ENCODE measurements around the gene VGF.

The VGF gene

DNA sequence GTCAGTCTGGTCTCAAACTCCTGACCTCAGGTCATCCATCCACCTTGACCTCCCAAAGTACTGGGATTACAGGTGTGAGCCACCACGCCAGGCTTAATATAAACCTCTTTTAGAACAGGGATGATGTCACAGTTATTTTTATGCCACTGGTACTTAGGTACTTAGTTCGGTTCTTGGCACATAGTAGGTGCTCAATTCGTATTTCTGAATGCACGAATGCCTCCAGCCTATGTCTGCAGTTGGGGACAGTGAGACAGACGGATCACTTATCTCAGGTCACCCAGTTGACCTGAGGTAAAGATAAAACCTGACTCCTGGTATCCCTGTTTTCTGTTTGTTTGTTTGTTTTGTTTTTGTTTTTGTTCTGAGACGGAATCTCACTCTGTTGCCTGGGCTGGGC is 20.8 kb upstream of the VGF start:
- Histone ChIP-seq H3K4me1 (ENCODE audit: control insufficient read depth in 1 of 2, insufficient read depth in 2 of 2, low read length in 2 of 2) (peaks cover 0 to 3% of the 10 kb centered on the region in 2 donors), H3K36me3 (ENCODE audit: control insufficient read depth in 1 of 2, insufficient read depth in 2 of 2, low read length in 2 of 2) (no peaks in the 10 kb centered on the region), H3K27me3 (ENCODE audit: control insufficient read depth in 1 of 2, insufficient read depth in 2 of 2, low read length in 2 of 2) (no peaks in the 10 kb centered on the region), H3K9me3 (ENCODE audit: control insufficient read depth in 1 of 2, low read length in 2 of 2) (no peaks in the 10 kb centered on the region), H3K27ac (ENCODE audit: low read depth, low read length) (no peak overlapping the region), H3K9ac (ENCODE audit: low read depth in 1 of 2, low read length in 2 of 2) (no peak overlapping the region), H3K4me3 (ENCODE audit: low read depth in 1 of 2, low read length in 2 of 2) (no peak overlapping the region)

DNA sequence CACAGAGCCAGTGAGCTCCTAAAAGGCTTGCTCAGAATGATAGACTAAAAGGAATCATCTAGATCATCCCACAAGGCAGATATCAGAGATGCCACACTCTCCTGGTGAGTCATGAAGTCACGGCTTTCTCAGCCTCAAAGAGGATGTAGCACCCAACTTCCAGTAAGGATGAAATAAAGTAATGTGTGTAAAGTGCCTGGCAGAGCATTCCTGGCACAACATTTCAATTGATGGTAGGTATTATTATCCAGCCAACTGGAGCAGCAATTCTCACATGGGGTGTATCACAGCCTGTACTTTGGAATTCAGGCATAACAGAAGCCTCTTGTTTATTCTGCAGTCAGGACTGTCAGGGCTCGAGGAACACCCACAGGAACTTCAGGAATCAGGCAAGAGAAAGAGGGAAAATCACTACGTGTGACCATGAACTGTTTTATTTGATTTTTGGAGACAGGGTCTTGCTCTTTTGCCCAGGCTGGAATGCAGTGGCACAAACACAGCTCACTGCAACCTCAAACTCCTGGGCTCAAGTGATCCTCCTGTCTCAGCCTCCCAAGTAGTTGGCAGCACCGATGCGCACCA is 20.0 kb upstream of the VGF start:
- Histone ChIP-seq H3K4me3 (ENCODE audit: low read depth in 1 of 2, low read length in 2 of 2) (no peak overlapping the region), H3K4me1 (ENCODE audit: control insufficient read depth in 1 of 2, insufficient read depth in 2 of 2, low read length in 2 of 2) (peaks cover under 1 to 3% of the 10 kb centered on the region in 2 donors), H3K9ac (ENCODE audit: low read depth in 1 of 2, low read length in 2 of 2) (no peak overlapping the region), H3K27ac (ENCODE audit: low read depth, low read length) (no peak overlapping the region), H3K9me3 (ENCODE audit: control insufficient read depth in 1 of 2, low read length in 2 of 2) (no peaks in the 10 kb centered on the region), H3K36me3 (ENCODE audit: control insufficient read depth in 1 of 2, insufficient read depth in 2 of 2, low read length in 2 of 2) (no peaks in the 10 kb centered on the region), H3K27me3 (ENCODE audit: control insufficient read depth in 1 of 2, insufficient read depth in 2 of 2, low read length in 2 of 2) (peaks cover 5 to 6% of the 10 kb centered on the region in 2 donors)

GRCh38 chr7:101180130-101180755 is 14.9 kb upstream of the VGF start, which contains the start of gene NAT16:
TSS of gene NAT16 (minus strand) at chr7:101180293. CDS start at chr7:101174807, 5,486 bp downstream.
- Histone ChIP-seq H3K4me1 (ENCODE audit: control insufficient read depth in 1 of 2, insufficient read depth in 2 of 2, low read length in 2 of 2) (peaks cover 3% of the 10 kb centered on the region in 2 donors), H3K4me3 (ENCODE audit: low read depth in 1 of 2, low read length in 2 of 2) (no peak within 1 kb of the TSS), H3K27me3 (ENCODE audit: control insufficient read depth in 1 of 2, insufficient read depth in 2 of 2, low read length in 2 of 2) (peaks cover 29 to 34% of the 10 kb centered on the region in 2 donors), H3K9ac (ENCODE audit: low read depth in 1 of 2, low read length in 2 of 2) (no peak within 1 kb of the TSS), H3K36me3 (ENCODE audit: control insufficient read depth in 1 of 2, insufficient read depth in 2 of 2, low read length in 2 of 2) (no peaks in the 10 kb centered on the region), H3K9me3 (ENCODE audit: control insufficient read depth in 1 of 2, low read length in 2 of 2) (no peaks in the 10 kb centered on the region), H3K27ac (ENCODE audit: low read depth, low read length) (no peak within 1 kb of the TSS)

DNA sequence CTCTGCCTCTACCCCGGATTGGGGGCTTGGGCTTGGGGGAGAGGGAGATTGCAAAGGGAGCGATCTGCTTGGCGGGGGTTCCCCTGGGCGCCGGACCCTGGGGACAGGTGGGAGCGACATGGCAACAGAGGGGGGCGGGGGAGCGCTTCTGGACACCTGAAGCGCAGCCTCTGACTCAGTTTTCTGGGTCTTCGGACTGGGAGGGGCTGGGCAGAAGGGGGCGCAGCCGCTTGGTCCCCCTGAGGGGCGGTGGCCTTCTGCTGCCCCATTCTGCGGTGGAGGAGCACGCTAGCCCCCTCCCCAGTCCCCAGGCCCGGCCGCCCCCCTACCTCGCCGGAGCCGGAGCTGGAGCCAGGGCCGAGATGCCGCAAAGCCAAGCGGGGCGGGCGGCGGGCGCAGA is 14.3 kb upstream of the VGF start:
- Histone ChIP-seq H3K4me3 (ENCODE audit: low read depth in 1 of 2, low read length in 2 of 2) (no peak overlapping the region), H3K27me3 (ENCODE audit: control insufficient read depth in 1 of 2, insufficient read depth in 2 of 2, low read length in 2 of 2) (peaks cover 29 to 34% of the 10 kb centered on the region in 2 donors), H3K27ac (ENCODE audit: low read depth, low read length) (no peak overlapping the region), H3K4me1 (ENCODE audit: control insufficient read depth in 1 of 2, insufficient read depth in 2 of 2, low read length in 2 of 2) (peaks cover 3% of the 10 kb centered on the region in 2 donors), H3K9ac (ENCODE audit: low read depth in 1 of 2, low read length in 2 of 2) (no peak overlapping the region), H3K9me3 (ENCODE audit: control insufficient read depth in 1 of 2, low read length in 2 of 2) (no peaks in the 10 kb centered on the region), H3K36me3 (ENCODE audit: control insufficient read depth in 1 of 2, insufficient read depth in 2 of 2, low read length in 2 of 2) (no peaks in the 10 kb centered on the region)

GRCh38 chr7:101179117-101179516 is 13.7 kb upstream of the VGF start:
- Histone ChIP-seq H3K27me3 (ENCODE audit: control insufficient read depth in 1 of 2, insufficient read depth in 2 of 2, low read length in 2 of 2) (peaks cover 34 to 39% of the 10 kb centered on the region in 2 donors), H3K4me1 (ENCODE audit: control insufficient read depth in 1 of 2, insufficient read depth in 2 of 2, low read length in 2 of 2) (peaks cover 3 to 7% of the 10 kb centered on the region in 2 donors), H3K9me3 (ENCODE audit: control insufficient read depth in 1 of 2, low read length in 2 of 2) (no peaks in the 10 kb centered on the region), H3K36me3 (ENCODE audit: control insufficient read depth in 1 of 2, insufficient read depth in 2 of 2, low read length in 2 of 2) (no peaks in the 10 kb centered on the region), H3K9ac (ENCODE audit: low read depth in 1 of 2, low read length in 2 of 2) (no peak overlapping the region), H3K27ac (ENCODE audit: low read depth, low read length) (no peak overlapping the region), H3K4me3 (ENCODE audit: low read depth in 1 of 2, low read length in 2 of 2) (no peak overlapping the region)

GRCh38 chr7:101177644-101178043 is 12.3 kb upstream of the VGF start:
- Histone ChIP-seq H3K4me3 (ENCODE audit: low read depth in 1 of 2, low read length in 2 of 2) (no peak overlapping the region), H3K9me3 (ENCODE audit: control insufficient read depth in 1 of 2, low read length in 2 of 2) (no peaks in the 10 kb centered on the region), H3K27me3 (ENCODE audit: control insufficient read depth in 1 of 2, insufficient read depth in 2 of 2, low read length in 2 of 2) (peaks cover 47 to 48% of the 10 kb centered on the region in 2 donors), H3K9ac (ENCODE audit: low read depth in 1 of 2, low read length in 2 of 2) (no peak overlapping the region), H3K4me1 (ENCODE audit: control insufficient read depth in 1 of 2, insufficient read depth in 2 of 2, low read length in 2 of 2) (peaks cover 8 to 22% of the 10 kb centered on the region in 2 donors), H3K36me3 (ENCODE audit: control insufficient read depth in 1 of 2, insufficient read depth in 2 of 2, low read length in 2 of 2) (no peaks in the 10 kb centered on the region), H3K27ac (ENCODE audit: low read depth, low read length) (no peak overlapping the region)

- Histone ChIP-seq H3K9ac (ENCODE audit: low read depth in 1 of 2, low read length in 2 of 2) (no peak overlapping the region), H3K27me3 (ENCODE audit: control insufficient read depth in 1 of 2, insufficient read depth in 2 of 2, low read length in 2 of 2) (peaks cover 64 to 66% of the 10 kb centered on the region in 2 donors), H3K27ac (ENCODE audit: low read depth, low read length) (no peak overlapping the region), H3K4me1 (ENCODE audit: control insufficient read depth in 1 of 2, insufficient read depth in 2 of 2, low read length in 2 of 2) (peaks cover 10 to 33% of the 10 kb centered on the region in 2 donors), H3K4me3 (ENCODE audit: low read depth in 1 of 2, low read length in 2 of 2) (no peak overlapping the region), H3K9me3 (ENCODE audit: control insufficient read depth in 1 of 2, low read length in 2 of 2) (no peaks in the 10 kb centered on the region), H3K36me3 (ENCODE audit: control insufficient read depth in 1 of 2, insufficient read depth in 2 of 2, low read length in 2 of 2) (no peaks in the 10 kb centered on the region)
Measured at GRCh38 chr7:101175664-101176063, 10.3 kb upstream of the VGF start.

GRCh38 chr7:101174322-101174854 is 9.0 kb upstream of the VGF start:
- Histone ChIP-seq H3K4me3 (ENCODE audit: low read depth in 1 of 2, low read length in 2 of 2) (no peak overlapping the region), H3K9me3 (ENCODE audit: control insufficient read depth in 1 of 2, low read length in 2 of 2) (no peaks in the 10 kb centered on the region), H3K36me3 (ENCODE audit: control insufficient read depth in 1 of 2, insufficient read depth in 2 of 2, low read length in 2 of 2) (no peaks in the 10 kb centered on the region), H3K27ac (ENCODE audit: low read depth, low read length) (no peak overlapping the region), H3K4me1 (ENCODE audit: control insufficient read depth in 1 of 2, insufficient read depth in 2 of 2, low read length in 2 of 2) (peaks cover 21 to 40% of the 10 kb centered on the region in 2 donors), H3K27me3 (ENCODE audit: control insufficient read depth in 1 of 2, insufficient read depth in 2 of 2, low read length in 2 of 2) (peaks cover 64 to 71% of the 10 kb centered on the region in 2 donors), H3K9ac (ENCODE audit: low read depth in 1 of 2, low read length in 2 of 2) (no peak overlapping the region)

- Histone ChIP-seq H3K9ac (ENCODE audit: low read depth in 1 of 2, low read length in 2 of 2) (no peak overlapping the region), H3K27me3 (ENCODE audit: control insufficient read depth in 1 of 2, insufficient read depth in 2 of 2, low read length in 2 of 2) (peaks cover 65 to 72% of the 10 kb centered on the region in 2 donors), H3K27ac (ENCODE audit: low read depth, low read length) (no peak overlapping the region), H3K4me1 (ENCODE audit: control insufficient read depth in 1 of 2, insufficient read depth in 2 of 2, low read length in 2 of 2) (peaks cover 22 to 42% of the 10 kb centered on the region in 2 donors), H3K36me3 (ENCODE audit: control insufficient read depth in 1 of 2, insufficient read depth in 2 of 2, low read length in 2 of 2) (no peaks in the 10 kb centered on the region), H3K9me3 (ENCODE audit: control insufficient read depth in 1 of 2, low read length in 2 of 2) (no peaks in the 10 kb centered on the region), H3K4me3 (ENCODE audit: low read depth in 1 of 2, low read length in 2 of 2) (no peak overlapping the region)
Measured at GRCh38 chr7:101173752-101174244, 8.4 kb upstream of the VGF start.
